ENCODE measurements around the gene TUBB4B.

Gene TUBB4B

DNA sequence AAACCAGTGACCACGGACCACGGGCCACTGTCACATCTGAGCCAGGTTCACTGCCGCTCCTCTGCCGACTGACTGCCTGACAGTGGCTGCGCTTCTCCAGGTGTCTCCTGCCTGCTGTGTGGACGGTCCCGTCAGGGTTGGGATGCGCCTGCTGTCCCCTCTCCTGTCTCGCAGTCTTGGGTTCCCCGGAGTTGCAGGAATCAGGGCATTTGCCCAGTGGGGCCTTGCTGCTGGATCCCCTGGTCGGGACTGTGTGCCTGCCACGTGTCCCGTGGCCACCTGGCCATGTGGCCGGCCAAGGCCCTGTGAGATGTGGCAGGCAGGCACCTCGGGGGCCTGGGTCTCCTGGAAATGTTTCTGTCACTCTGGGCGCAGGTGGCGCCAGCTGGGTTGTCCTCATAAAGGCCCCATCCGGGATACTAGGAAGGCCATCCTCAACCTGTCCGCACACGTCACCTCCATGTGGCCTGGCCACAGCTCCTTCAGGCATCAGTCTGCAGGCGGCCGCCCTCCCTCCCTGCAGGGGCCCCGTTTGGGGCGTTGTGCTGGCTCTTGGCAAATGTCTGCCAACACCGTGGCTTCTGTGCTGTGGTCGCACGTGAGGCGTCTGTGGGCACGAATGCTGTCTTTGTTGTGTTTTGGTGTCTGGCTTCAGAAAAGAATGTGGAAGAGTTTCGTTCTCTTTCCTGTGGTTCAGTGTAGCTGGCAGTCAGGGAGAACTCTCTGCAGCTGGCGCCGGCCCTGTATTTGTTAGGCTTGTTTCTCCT, 30.0 kb downstream of the TUBB4B start:
- peaks cover 36% of the 10 kb centered on the region for H3K36me3 ChIP-seq (ENCODE audit: control insufficient read depth, insufficient read depth, low read length)
- H3K27me3 ChIP-seq (ENCODE audit: control insufficient read depth, insufficient read depth, low read length): no peaks in the 10 kb centered on the region
- H3K4me3 ChIP-seq (ENCODE audit: low read length): no peak overlapping the region
- no peak overlapping the region for H3K27ac ChIP-seq (ENCODE audit: low read depth, low read length)
- no peak overlapping the region for H3K9ac ChIP-seq (ENCODE audit: low read length)
- H3K4me1 ChIP-seq (ENCODE audit: control insufficient read depth, insufficient read depth, low read length): peaks cover 9% of the 10 kb centered on the region

DNA sequence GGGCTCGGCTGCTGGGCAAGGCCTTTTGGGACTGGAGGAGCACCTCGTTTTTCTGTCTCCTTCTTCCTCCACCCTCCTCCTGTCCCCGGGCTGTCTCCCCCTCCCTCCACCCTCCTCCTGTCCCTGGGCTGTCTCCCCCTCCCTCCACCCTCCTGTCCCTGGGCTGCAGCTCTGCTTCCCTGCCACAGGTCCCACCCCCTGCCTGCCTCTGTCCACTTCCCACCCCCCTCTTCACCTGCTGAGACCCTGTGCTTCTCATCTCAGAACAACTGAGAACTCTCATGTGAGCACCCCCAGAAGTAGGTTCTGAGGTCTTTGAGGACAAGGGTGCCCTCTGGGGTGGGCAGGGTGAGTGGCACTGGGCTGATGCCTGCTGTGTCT, 30.6 kb downstream of the TUBB4B start:
- Histone ChIP-seq H3K4me3 (ENCODE audit: low read length) (no peak overlapping the region), H3K9ac (ENCODE audit: low read length) (no peak overlapping the region), H3K36me3 (ENCODE audit: control insufficient read depth, insufficient read depth, low read length) (peaks cover 32% of the 10 kb centered on the region), H3K27me3 (ENCODE audit: control insufficient read depth, insufficient read depth, low read length) (no peaks in the 10 kb centered on the region), H3K27ac (ENCODE audit: low read depth, low read length) (no peak overlapping the region), H3K4me1 (ENCODE audit: control insufficient read depth, insufficient read depth, low read length) (peaks cover 12% of the 10 kb centered on the region)

DNA sequence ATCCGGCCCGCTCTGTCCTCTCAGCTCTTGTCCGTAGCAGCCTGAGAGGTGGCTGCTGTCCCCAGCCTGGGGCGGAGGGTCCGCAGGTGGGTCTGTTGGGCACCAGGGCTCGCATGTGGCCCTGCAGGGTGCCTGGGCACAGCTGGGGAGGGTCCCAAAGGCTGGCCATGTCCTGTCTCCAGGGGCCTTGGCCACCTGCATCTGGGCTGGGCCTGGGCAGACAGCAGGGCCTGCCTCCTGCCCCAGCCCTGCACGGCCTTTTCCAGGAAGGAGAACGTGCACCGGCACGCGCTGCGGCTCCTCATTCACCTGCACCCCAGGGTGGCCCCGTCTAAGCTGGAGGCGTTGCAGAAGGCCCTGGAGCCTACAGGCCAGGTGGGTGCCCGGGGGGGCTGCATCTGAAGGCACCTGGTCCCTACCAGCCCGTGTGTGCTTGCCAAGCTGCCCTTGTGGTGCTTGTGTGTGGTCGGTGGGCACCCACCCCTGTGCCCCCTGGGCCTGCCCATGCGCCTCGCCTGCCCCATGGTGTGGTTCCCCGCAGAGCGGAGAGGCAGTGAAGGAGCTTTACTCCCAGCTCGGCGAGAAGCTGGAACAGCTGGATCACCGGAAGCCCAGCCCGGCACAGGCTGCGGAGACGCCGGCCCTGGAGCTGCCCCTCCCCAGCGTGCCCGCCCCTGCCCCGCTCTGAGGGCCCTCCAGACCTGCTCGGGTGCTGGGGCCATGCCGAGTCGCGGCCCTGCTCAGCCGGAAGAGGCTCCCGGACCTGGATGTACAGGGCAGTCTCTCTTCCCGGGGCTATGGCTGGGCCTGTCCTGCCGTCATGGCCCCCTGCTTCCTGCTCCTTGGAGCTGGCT, 31.4 kb downstream of the TUBB4B start:
- H3K9ac ChIP-seq (ENCODE audit: low read length): no peak overlapping the region
- no peak overlapping the region for H3K4me3 ChIP-seq (ENCODE audit: low read length)
- peaks cover 14% of the 10 kb centered on the region for H3K4me1 ChIP-seq (ENCODE audit: control insufficient read depth, insufficient read depth, low read length)
- H3K27me3 ChIP-seq (ENCODE audit: control insufficient read depth, insufficient read depth, low read length): no peaks in the 10 kb centered on the region
- H3K27ac ChIP-seq (ENCODE audit: low read depth, low read length): no peak overlapping the region
- peaks cover 29% of the 10 kb centered on the region for H3K36me3 ChIP-seq (ENCODE audit: control insufficient read depth, insufficient read depth, low read length)

DNA sequence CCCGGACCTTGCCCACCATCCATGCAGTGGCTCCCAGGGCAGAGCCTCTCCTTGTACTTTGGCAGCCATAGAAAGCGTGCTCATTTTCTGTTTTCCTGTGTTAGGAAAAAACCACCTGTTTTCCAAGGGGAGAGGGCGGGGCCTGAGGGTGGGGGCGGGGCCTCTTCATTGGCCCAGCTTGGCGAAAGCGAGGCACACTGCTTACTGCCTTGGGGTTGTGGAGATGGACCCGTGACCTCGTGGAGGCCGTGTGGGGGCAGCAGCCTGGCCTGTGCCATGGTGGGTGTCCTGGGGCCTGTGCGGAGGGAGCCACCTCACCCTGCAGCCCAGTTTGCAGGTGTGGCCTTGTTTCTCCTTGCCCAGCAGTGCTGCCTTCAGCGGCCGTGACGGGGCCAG, 32.0 kb downstream of the TUBB4B start:
- H3K4me3 ChIP-seq (ENCODE audit: low read length): no peak overlapping the region
- peaks cover 25% of the 10 kb centered on the region for H3K36me3 ChIP-seq (ENCODE audit: control insufficient read depth, insufficient read depth, low read length)
- no peak overlapping the region for H3K27ac ChIP-seq (ENCODE audit: low read depth, low read length)
- no peak overlapping the region for H3K9ac ChIP-seq (ENCODE audit: low read length)
- H3K4me1 ChIP-seq (ENCODE audit: control insufficient read depth, insufficient read depth, low read length): peaks cover 14% of the 10 kb centered on the region
- H3K27me3 ChIP-seq (ENCODE audit: control insufficient read depth, insufficient read depth, low read length): no peaks in the 10 kb centered on the region

DNA sequence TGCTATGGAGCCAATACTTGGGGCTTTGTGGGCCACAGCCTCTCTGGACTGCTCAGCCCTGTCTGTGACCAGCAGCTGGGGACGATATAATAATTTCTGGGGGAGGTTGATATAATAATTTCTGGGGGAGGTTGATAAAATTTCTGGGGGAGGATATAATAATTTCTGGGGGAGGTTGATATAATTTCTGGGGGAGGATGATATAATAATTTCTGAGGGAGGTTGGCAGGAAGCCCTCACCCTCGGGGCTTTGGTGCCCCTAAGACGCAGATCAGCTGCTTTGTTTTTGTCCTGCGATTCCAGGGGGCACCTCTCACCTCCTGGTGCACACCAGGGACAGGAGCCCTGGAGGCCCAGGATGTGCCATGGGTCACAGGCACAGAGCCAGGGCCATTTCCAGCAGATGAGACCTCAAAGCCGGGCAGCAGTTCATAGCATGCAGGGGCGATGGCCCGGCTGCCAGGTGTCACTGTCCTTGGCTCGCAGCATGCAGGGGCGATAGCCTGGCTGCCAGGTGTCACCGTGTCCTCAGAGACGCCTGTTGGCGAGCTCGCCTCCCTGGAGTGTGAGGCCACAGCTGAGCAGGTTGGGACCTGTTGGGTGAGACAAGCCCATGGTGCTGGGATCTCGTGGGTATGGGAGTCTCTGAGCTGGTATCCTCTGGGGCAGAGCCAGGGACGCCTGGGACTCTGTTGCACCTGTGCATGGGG, 32.7 kb downstream of the TUBB4B start:
- Histone ChIP-seq H3K27me3 (ENCODE audit: control insufficient read depth, insufficient read depth, low read length) (no peaks in the 10 kb centered on the region), H3K9ac (ENCODE audit: low read length) (no peak overlapping the region), H3K4me1 (ENCODE audit: control insufficient read depth, insufficient read depth, low read length) (peaks cover 12% of the 10 kb centered on the region), H3K4me3 (ENCODE audit: low read length) (no peak overlapping the region), H3K27ac (ENCODE audit: low read depth, low read length) (no peak overlapping the region), H3K36me3 (ENCODE audit: control insufficient read depth, insufficient read depth, low read length) (peaks cover 22% of the 10 kb centered on the region)

DNA sequence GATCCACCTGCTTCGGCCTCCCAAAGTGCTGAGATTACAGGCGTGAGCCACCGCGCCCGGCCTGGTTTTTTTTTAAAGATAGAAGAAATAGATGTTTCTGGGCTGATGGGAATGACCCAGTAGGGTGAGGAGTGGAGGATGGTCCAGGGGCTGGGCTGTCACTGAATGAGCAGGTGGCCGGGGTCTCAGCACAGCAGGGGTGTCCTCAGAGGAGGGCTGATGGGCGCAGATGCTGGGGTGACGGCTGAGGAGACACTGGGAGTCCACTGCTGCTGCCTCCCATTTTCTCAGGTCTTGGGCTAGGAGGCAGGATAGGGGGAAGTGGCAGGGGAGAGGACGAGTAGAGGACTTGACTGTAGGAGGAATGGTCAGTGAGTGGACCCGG, 34.1 kb downstream of the TUBB4B start:
- Histone ChIP-seq H3K4me1 (ENCODE audit: control insufficient read depth, insufficient read depth, low read length) (peaks cover 5% of the 10 kb centered on the region), H3K9ac (ENCODE audit: low read length) (no peak overlapping the region), H3K27me3 (ENCODE audit: control insufficient read depth, insufficient read depth, low read length) (no peaks in the 10 kb centered on the region), H3K27ac (ENCODE audit: low read depth, low read length) (no peak overlapping the region), H3K36me3 (ENCODE audit: control insufficient read depth, insufficient read depth, low read length) (peaks cover 22% of the 10 kb centered on the region), H3K4me3 (ENCODE audit: low read length) (no peak overlapping the region)

DNA sequence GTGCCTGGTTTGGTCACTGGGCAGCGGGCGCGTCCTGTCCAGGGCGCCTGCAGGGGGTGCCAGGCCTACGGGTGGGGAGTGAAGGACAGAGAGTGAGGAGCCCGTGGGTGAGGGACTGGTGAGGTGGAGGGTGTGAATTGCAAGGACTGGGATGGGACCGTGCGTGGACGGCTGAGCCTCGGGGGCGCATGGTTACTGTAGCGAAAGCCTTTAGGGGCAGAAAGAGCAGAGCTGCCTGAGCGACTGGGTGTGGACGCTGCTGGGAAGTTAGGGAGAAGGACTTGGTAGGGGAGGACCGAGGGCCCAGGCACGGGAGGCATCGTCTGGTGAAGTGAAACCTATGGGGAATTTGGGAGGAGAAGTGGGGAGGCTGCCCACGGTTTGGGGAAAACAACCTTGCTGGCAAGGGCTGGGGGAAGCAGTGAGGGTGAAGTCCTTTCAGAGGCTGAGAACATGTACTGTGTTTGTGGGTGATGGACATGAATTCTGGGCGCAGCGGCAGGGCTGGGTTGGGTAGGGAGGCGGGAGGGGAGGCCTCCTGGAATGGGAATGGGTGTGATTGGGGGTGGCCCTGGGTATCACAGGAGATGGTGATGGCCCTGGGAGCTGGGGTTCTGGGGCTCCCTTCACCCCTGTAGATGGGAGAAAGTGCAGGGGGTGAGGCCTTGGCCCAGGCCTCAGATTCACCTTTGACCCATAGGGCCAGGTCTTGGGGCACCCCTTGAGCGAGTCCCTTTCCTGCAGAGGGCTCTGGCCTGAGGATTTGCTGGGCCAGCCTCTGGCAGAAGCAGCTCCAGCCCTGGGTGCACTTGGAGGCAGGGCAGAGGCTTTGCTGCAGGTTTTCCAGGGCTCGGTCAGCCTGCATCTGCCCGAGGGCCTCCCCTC, 34.7 kb downstream of the TUBB4B start:
- Histone ChIP-seq H3K9ac (ENCODE audit: low read length) (no peak overlapping the region), H3K36me3 (ENCODE audit: control insufficient read depth, insufficient read depth, low read length) (peaks cover 20% of the 10 kb centered on the region), H3K4me3 (ENCODE audit: low read length) (no peak overlapping the region), H3K27ac (ENCODE audit: low read depth, low read length) (no peak overlapping the region), H3K4me1 (ENCODE audit: control insufficient read depth, insufficient read depth, low read length) (peaks cover 5% of the 10 kb centered on the region), H3K27me3 (ENCODE audit: control insufficient read depth, insufficient read depth, low read length) (no peaks in the 10 kb centered on the region)

DNA sequence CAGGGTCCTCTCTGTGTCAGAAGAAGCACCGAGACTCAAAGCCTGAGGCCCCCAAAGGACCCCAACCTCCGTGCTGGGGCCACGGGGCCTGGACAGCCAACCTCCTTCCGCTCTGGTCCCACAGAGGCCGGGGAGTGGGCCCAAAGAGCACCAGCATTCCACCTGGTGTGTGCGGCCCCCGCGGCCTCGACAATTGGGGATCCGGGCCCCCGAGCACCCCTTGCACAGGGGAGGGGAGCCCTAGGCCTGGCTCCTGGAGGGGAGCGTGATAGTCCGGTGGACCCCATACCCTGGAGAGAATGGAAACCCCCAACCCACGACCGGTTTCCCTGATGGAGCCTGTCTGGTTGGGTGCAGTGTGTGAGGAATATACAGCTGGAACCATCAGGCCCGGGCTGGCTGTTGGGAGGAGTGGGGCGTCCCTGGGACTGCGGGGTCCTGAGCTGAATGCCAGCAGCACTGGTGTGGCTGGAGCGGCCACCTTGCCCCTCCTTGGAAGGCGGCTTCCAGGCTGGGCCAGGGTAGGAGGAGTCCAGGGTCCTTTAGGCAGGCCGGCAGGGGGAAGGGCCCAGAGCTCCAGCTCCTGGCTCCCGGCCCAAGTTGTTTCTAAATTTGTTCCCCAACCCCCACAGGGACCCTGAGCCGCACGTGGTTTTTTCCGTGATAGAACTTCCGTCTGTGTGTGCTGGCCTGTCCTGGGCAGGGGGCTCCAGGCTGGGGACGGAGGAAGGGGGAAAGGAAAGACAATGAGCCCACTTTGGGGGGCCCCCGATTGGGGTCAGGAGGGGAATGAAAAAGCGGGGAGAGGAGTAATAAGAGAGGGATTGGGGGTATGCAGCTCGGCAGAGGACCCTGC, 35.6 kb downstream of the TUBB4B start:
- Histone ChIP-seq H3K4me1 (ENCODE audit: control insufficient read depth, insufficient read depth, low read length) (peaks cover 5% of the 10 kb centered on the region), H3K27ac (ENCODE audit: low read depth, low read length) (peak overlapping the region; percentile 24), H3K4me3 (ENCODE audit: low read length) (peak overlapping the region; percentile 72), H3K36me3 (ENCODE audit: control insufficient read depth, insufficient read depth, low read length) (peaks cover 18% of the 10 kb centered on the region), H3K27me3 (ENCODE audit: control insufficient read depth, insufficient read depth, low read length) (no peaks in the 10 kb centered on the region), H3K9ac (ENCODE audit: low read length) (no peak overlapping the region)

DNA sequence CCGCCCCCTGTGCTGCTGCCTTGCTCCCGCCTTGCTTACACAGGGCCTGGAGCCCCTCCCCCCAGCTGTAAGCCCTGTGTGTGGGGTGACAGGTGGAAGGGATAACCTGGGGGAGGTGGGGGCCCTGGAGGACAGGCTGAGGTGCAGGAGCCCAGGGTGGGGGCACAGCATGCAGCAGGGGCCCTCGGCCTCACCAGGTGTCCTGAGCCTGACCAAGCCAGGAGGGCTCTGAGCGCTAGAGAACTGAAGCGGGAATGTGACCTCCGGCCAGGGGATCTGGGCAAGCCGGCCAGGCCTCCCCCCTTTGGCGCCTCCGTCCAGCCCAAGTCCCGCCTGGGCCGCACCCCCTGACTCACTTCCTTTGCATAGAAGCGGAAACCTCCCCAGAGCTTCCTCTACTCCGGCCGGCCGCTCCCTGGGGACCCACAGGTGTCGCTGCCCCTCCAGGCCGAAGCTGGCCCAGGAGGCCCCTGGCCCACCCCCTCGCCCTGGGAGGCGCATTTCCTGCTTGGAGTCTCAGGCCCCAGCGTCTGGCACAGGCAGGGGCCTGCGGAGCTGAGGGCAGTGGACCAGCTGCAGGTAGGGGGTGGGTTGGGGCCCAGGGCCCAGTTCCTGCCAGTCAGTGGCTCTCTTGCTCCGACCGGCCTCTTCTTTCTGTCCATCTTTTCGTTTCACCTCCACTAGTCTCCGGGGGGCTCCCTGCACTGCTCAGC, 36.4 kb downstream of the TUBB4B start, which contains the start of gene TOR4A:
TSS of gene TOR4A (plus strand) at position 398 of the 713 bp plus-strand sequence. CDS start 964 bp downstream, outside the sequence.
- Histone ChIP-seq H3K27me3 (ENCODE audit: control insufficient read depth, insufficient read depth, low read length) (no peaks in the 10 kb centered on the region), H3K36me3 (ENCODE audit: control insufficient read depth, insufficient read depth, low read length) (peaks cover 12% of the 10 kb centered on the region), H3K4me1 (ENCODE audit: control insufficient read depth, insufficient read depth, low read length) (peaks cover 5% of the 10 kb centered on the region), H3K4me3 (ENCODE audit: low read length) (peak within 1 kb of the TSS; percentile 72), H3K9ac (ENCODE audit: low read length) (peak within 1 kb of the TSS; percentile 88), H3K27ac (ENCODE audit: low read depth, low read length) (peak within 1 kb of the TSS; percentile 24)

DNA sequence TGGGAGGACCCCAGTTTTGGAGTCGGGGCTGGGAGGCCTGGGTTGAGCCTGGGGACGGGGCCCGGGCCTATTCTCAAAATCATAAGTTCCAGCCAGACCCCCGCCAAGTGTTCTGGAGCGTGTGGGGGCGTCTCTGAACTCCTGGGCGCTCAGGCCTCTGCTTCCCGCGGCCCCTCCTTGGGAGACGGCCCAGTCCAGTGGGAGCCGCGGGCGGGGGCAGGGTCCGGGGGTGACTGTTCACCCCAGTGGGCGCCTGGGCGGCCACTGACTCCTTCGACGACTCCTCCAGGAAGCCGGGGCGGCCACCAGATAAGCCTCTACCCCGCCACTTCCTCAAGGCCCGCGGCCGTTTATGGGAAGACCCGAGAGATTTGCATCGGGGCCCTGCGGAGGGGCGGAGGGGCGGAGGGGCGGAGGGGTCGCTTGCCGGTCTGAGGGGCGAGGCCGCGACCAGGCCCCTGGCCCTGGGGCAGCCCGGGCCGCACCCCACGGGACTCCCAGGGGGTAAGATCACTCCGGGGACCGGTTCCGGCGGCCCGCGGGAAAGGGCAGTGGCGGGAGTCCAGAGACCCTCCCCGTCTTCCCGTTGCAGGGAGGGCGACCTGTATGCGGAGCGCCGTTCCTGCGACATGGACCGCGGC, 37.1 kb downstream of the TUBB4B start:
- Histone ChIP-seq H3K9ac (ENCODE audit: low read length) (peak overlapping the region; percentile 88), H3K4me3 (ENCODE audit: low read length) (peak overlapping the region; percentile 72), H3K4me1 (ENCODE audit: control insufficient read depth, insufficient read depth, low read length) (peaks cover 5% of the 10 kb centered on the region), H3K27ac (ENCODE audit: low read depth, low read length) (no peak overlapping the region), H3K27me3 (ENCODE audit: control insufficient read depth, insufficient read depth, low read length) (no peaks in the 10 kb centered on the region), H3K36me3 (ENCODE audit: control insufficient read depth, insufficient read depth, low read length) (peaks cover 7% of the 10 kb centered on the region)

All from rectal smooth muscle tissue (tissue), 1 donor.